NCI-H1436 (cell line): ENCODE data around the gene DQX1.

Experiments
- DNase-seq: peaks from one replicate; lab custom pipeline; 2025; lab: John Stamatoyannopoulos, UW

Gene DQX1

DNA sequence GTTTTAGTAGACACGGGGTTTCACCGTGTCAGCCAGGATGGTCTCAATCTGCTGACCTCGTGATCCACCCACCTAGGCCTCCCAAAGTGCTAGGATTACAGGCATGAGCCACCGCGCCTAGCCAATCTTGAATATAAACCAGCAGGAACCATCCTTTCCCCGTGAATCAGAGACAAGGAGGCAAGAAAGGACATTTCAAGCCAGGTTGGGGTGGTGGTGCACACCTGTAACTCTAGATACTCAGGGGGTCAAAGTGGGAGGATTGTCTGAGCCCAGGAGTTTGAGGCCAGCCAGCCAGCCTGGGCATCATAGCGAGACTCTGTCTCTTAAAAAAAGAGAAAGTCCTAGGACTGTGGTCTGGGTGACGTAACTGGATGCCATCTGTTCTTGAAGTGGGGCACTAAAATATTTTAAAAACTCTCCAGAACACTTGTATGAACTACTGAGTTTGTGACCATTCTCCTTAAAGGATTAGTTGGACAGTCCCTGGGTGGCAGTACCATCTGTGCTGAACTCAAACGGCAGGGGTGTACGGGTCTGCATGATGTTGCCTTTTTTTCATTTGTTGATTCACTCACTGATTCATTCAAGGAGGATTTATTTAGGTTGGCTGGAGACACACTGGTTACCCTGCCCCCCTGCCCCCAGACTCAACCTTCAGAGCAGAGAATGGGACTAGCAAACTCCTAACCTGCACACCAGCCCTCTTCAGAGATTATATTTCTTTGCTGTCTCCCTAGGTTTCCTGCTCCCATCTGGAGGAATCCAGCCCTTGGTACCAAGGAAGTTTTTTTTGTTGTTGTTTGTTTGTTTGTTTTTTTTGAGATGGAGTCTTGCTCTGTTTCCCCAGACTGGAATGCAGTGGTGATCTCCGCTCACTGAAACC lies 14.7 kb downstream of the DQX1 start:
- DNase-seq: no peak

DNA sequence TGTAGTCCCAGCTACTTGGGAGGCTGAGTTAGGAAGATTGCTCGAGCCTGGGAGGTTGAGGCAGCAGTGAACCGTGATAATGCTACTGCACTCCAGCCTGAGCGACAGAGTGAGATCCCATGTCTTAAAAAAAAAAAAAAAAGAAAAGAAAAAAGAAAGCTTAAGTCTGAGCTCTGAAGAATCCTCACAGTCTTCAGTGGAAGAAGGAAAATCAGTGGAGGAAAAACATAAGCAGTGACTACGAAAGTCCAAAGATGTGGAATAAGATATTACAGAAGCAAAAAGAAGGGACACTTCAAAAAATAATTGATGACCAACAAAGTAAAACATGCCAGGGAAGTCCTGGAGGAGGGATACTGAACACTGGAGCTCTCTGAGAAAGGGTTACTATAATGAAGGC lies 15.8 kb downstream of the DQX1 start:
- DNase-seq: no peak

DNA sequence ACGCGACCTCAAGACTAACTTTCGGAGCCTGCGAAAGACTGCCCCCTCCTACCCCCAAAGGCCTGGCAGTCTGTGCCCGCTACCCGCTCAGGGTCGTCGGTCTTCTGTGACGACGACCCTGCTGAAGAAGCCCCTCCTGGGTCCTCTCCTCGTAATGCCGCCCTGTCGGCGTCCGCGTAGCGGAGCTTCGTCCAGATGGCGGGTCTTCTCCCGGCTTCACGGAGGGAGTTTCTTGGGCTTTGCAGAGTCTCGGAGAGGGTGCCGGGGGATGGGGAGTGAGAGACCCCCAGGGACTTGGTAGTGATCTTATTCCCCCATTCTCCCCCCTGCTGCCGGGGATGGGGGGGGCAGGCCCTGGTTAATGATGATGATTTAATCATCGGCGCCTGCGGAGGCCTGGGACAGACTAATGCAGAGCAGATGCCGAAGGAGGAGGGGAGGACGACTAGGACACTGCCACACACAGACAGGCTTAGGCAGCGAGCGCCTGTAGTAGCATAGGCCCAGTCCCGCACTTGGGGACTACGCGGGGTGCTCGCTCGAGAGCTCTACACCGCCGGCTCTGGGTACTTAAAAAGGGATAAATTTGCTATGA lies 18.0 kb downstream of the DQX1 start:
- peak; percentile 65 for DNase-seq

DNA sequence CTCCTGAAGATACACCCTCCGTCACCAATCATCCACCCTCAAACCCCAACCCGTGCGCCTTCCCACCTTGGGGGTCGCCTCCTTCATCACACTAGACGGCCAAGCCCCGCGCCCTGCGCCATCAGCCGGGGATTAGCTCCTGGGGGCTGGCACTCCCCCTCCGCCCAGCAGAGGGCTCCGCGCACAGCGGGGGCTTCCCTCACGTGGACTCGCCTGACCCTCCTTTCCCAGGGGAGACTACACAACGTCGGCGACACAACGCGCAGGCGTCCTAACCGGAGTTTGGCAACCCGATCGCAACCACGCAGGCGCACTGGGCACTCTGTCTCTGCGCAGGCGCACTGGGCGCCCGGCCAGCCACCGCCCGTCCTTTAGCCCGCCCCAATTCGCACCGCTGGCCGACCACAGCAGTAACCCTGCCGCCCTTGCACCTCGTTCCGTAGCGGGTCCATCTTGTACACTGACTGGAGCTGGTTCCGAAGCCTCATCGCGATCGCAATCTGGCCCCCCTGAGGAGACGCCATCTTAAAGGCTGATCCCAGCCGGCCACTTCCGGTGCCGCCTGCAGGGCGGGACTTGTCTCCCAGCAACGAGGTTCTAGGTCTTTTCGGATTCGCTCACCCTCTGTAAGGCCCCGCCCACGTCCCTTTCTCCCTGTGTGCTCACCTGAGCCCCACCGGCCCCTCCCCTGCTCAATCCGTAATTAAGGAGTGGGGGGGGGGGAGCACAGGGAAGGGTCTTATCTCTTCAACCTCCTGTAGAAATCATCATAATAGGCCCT lies 18.7 kb downstream of the DQX1 start, which contains the start of gene PCGF1:
Gene PCGF1, minus strand, starts transcription at position 551 of the 781 bp plus-strand sequence. Its CDS starts 27 bp downstream, at position 524.
- DNase-seq: peak; percentile 99

DNA sequence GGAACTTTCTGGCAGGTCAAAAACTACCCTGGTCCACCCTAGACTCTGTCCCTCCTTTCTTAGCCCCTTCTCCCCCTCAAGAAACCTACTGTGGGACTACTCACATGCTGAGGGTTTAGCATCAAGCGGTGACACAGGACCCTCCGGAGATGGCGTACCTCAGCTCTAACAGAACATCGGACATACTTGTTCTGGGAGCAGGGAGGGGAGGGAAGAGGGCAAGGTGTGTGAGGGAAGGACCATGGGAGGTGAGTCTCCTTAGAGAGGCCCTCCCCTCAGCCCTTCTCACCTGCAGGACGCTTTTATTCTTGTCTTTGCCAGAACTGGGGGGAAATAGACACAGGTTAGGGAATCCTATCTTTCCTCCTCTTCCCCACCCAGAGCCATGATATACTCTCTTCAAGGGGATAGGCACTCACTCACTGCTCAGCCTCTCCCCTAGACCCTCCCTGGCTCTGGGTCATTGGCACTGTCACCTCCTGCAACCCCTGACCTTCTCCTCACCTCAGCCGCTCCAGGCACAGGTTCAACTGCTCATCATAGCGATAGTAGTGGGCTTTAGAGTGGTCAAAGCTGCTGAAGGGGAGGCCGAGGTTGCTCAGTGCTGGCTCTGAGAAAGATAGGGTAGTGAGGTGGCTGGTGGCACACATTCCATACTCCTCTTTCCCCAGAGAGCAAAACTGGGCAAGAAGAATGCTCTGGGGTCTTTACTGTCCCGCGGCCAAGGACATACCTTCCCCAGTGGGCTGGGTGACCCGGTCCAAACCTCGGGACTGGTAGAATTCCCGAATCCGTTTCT lies 20.4 kb downstream of the DQX1 start:
- DNase-seq: no peak

DNA sequence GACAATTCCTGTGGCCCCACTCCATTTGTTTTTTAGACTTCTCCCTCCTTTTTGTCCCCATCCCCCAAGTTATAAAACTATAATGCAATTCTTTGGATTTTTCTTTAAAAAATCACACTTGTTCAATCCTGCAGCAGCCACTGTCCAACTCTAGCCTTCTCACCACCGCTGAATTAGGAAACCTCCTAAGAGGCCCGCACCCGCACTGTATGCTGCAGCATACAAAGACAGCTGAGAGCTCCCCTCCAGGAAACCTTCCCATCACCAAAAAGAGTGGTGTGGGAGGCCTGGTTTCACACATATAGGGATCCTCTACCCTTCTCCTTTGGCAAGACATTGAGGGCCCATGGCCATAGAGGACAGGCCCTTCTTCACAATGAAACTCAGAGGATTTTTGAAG lies 21.4 kb downstream of the DQX1 start:
- no peak for DNase-seq

DNA sequence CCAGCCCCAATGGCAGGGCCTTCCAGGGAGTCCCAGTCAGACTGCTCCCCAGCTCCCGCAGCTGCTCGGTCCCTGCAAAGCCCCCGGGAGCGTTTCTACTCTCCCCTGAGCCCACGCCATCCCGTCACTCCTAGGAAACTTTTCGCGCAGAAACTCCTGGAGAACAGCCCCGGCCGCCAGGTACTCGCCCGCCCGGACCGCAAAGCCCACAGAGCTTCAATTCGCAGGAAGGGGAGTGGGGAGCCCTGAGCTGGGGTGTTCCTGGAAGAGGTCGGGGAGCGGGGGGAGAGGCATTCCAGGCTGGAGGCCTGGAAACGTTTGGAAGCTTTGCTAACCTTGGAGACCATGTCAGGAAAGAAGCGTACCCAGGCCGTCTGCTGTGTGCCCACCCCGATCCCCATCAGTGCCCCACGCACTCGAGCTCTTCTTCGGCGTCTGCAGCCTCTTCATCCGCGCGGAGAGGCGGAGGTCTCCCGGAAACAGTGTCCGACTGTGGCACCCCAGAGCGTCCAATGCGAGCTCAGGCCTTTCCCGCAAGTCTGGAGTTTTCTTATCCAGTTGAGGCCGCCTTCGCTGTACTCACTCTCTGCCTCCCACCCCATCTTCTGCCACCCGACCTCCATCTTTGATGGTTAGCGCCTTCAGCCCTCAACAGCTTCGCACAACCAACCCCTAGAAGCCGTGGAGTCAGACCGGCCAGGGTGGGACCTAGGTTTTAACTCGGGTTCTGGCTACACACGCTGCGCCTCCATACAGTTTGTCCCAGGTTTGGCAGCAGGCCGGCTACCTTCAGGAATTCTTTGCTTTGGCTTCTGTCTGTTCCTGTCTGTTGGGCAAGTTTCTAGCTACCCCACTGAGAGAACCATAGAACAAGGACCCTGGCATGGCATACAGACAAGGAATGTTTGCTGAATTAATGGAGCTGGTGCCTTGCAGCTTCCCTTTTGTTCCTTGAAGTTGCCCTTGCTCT lies 22.2 kb downstream of the DQX1 start:
- no peak for DNase-seq

DNA sequence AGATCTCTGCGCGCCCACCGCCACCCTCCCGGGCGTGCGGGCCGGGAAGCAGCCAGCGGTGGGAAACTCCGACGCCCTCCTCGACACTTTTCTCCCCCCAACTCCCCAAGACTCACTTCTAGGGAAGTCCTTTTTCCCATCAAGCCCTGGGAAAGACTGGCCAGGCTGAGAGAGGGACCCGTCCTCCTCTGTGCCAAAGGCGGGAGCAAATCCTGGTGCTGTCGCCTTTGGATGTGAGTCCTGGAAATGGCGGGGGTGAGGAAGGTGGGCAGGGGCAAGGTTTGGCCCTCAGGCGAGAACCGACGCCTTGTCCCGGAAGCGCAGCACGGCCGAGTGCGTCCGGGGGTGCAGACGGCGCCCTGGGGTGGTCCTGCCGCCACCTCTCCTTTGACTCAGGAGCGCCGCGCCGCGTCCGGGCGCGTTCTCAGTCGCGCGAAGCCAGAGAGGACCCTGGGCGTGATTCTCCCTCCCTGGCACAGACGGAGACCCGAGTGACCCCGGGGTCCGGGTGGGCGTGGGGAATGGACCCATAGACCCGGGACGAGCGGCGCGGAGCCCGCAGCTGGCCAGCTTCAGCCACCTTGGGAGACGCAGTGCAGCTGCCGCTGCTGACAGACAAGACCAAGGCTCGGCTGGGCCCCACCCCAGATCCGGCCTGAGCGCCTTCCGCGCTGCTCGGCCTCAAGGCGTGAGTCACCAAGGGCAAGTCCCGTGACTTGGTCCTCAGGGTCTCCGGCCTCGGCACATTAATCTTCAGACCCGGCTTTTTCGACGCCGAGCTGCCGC lies 23.1 kb downstream of the DQX1 start:
- DNase-seq: no peak

DNA sequence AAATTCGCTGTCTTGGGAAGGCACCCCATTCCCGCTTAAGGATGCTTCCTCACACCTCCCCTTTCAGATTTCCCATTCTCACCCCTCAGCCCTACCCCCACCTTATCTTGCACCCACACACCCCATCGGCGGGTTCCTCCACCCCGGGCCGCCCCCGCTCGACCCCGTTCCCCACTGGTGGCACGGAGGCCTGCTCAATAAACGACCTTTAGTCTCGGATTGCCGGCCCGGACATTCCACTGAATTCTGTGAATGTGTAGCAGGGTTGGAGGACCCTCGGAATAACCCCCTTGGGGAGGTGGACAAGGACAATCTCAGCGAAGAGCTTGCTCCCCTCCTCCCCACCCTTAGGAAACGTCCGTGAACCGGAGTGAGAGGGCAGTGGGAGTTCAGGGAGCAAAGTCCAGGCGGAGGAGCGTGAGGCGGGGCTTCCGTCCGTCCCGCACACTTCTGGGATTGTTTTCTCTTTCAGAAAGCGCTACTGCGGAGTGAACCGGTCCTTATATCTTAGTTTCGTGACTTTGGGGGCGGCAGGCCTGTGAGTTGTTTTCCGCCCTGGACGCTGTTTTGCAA lies 23.8 kb downstream of the DQX1 start:
- DNase-seq: no peak

DNA sequence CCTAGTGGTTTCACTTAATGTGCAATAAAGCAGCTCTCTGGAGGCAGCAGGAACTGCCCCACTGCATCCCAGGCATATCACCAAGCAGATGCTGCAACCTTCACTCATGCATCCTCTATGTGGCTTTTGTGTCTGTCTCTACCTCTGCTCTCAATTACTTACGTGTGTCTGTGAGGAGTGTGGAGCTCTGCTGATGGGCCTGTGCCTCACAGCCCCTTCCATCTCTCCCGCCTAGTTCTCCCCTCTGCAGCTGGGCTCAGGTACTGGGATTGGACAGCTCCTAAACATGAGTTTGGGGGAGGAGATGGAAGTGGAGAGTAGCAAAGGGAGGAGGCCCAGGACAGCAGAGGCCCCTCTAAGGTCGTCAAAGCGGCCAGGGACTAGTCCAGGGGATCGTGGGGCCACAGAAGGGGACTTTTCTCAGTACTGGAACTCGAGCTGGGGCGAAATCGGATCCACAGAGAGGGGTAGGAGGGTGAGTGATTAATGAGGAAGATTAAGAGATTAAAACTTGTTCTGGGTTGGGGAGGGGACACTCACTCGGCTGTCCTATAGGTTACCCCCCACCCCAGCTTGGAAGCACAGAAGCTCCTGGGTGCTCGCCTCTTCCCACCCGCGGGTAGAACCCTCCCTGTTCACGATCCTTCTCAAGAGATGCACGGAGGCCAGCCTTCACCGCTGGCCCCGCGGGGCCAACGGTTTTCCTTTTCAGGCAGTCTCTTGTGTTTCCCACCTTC lies 24.5 kb downstream of the DQX1 start:
- no peak for DNase-seq

DNA sequence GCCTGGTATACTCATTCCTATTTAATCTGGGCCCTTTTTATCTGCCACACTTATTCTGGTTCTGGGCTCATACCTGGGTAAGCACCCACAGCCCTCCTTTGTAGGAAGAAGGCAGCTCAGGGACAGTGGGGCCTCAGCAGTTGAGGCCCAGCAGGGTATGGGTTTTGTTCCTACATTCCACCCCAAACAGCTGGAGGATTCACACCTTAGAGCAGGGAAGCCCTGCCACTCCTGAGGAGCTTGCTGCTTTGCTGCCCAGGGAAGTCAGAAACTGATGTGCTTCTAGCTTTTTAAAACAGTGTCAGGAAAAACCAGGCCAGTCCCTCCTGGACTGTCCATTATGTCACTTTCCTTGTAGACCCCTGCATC lies 25.5 kb downstream of the DQX1 start:
- DNase-seq: no peak

DNA sequence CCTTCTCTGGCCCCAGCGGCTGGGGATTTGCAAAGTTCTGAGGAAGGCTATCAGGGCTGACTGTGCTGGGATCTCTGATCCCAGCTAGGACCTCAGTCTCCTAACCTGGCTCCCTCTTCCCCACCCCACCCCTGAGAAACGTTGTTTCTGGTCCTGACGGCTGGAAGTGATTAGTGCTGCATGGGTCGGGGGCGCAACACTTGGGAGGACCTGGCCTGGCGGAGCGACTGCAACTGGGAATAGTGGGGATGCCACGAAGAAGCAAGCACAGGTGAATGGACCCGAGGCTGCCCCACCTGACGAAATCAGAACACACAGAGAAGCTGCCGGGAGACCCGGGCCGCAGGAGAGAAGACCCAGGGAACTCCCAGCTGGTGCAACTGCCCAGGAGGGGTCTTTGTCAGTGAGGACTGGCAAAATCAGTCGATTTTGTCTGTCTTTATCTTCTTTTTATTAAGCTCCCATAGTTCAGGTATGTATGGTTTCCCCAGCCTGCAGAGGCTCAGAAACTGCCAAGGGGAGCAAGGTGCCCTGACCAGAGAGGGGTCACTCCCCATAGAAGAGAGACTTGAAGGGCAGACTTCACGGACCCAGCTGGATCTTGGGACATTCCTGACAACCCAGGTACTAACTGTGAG lies 26.0 kb downstream of the DQX1 start:
- no peak for DNase-seq

DNA sequence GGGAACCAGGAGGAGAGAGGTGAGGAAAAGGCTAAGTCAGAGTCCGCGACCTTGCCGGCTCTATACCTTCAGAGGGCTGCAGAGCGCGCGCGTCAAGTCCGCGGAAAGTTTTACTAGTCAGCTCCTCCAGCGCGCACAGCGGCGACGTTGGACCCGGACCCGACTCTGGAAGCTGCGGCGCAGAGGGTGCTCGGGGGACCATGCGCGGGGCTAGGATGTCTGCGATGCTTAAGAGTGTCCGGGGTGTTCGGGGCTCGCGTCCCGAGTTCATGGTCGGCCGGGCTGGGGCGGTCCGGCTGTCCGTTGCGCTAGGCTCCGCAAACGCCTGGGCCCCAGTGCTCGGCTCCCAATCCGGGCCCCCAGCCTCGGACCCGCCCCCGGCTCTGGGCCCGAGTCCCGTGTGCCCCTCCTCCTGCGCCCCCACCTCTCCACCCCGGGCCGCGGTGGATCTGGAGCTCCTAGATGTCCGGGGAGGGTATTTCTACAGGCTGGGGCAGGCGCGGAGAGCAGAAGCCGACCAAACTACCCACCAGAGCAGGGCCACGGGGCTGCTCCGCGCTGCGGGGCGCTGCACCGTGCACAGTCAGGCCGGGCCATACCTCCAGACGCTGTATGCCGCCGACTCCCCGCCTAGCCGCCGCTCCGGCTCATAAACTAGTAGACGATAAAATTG lies 26.6 kb downstream of the DQX1 start, which contains the start of gene LBX2:
Gene LBX2, minus strand, starts transcription at position 337 of the 673 bp plus-strand sequence. Its CDS starts 66 bp downstream, at position 271.
- no peak for DNase-seq

DNA sequence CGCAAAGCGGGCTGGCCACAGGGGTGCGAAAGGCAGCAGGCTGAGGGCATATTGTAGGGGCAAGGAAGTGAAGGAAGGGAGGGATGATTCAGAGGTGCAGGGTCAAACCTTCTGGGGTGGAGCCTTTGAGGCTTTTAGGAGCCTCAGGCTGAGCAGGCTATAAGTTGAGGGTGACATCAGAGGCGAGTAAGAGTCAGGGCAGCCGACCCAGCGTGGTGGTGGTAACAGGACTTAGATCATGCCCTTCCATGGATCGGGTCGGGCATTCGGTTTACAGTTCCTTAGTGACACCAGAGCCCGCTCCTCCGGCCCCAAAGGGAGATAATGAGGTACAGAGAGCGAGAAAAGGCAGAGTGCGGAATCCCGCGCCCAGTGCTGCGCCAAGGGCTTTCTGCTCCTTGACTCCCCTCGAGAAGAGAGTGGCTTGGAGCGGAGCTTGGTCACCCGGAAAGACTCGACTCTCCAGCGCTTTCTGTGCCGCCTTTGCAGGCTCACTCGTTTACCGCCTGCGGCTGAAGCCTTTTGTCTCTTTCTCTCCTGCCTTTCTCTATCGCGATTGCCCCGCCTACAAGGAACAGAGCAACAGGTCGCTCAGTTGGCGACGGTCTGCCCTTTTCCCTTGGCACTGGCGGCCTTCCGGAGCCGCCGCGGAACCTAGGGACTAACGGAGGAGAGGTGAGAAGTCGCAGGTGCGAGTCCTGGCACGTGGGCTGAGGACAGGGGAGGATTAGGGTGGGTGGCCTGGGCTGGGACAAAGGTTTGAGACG lies 27.3 kb downstream of the DQX1 start:
- DNase-seq: no peak

DNA sequence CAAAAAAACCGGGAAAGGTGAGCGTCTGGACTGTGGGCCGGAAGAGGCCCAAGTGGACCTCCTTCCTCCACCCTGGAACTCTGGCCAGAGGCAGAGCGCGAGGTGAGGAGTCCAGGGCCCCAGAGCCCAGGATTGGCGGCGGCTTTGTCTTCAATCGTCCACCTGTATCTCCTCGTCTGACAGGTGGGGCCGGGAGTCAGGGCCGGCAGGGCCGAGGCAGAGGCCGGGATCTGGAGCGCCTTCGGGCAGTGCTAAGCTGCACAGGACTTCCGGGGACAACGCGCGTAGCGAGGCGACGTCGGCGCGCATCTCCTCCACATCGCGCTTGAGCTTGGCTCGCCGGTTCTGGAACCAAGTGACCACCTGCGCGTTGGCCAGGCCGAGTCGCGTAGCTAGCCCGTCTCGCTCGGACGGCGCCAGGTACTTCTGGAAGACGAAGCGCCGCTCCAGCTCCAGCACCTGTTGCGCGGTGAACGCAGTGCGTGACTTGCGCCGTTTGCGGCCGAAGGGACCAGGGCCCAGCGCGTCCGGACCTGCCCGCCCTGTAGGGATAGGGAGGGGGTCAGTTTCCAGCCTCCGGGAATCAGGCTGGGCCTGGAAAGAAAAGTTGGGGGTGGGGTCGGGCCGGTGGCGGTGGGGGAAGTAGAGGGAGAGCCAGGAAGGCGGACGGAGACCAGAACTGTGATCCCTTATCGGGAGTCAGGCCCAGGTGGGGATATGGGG lies 28.1 kb downstream of the DQX1 start:
- DNase-seq: no peak
